ENCODE data around the gene C2orf74.
"Not testable (repeated sequence)": the region's sequence is repeated elsewhere in the genome, so short reads cannot be mapped to it uniquely, and the experiment has no call there.

The C2orf74 gene

DNA sequence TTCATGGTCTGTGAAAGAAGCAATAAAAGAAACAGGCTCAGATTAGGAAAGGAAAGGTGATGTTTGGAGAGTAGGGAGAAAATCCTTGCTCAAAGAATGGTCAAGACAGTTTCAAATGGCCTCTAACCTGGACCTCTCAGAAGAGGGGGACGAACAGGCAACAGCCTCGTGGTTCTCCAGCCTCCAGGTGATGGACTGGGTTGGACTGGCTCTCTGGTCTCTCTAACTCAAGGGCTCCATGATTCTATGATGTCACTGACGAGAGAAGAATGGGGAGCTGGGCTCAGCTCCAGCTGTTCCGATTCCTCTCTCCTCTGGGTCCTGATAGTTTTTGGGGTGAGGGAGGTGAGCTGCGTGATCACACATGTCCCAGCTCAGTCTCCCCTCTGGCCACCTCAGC, at the start of gene C2orf74:
Gene C2orf74 (plus strand): TSS at position 301 of the 400 bp plus-strand sequence. CDS start 327 bp downstream, outside the sequence.
- no peak within 1 kb of the TSS for H3K4me3 Mint-ChIP-seq
- H3K9me3 Mint-ChIP-seq: peaks cover 2% of the 10 kb centered on the region
- DNase-seq (ENCODE audit: low spot score in 2 of 2) (no peak), ATAC-seq (no peak)
- no peak within 1 kb of the TSS for H3K27ac Mint-ChIP-seq
- peaks cover 7% of the 10 kb centered on the region for H3K4me1 Mint-ChIP-seq
- H3K36me3 Mint-ChIP-seq: peaks cover 52% of the 10 kb centered on the region

DNA sequence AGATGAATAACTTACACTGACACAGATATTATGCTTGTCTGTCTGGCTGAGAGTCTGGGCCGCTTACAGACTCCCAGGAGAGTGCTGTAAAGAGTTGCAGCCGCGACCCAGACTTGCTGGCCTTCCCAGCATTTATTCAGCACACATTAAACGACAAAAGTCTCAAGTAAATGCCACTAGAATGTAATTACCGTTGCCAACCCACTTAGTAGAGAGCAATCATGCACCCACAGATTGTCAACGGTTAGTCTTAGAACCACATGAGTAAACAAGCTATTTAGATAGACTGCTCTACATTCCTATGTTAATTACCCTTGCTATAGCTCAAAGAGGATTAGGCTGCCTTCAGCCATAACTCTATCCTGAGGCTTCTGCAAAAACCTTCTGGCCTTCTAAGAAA, 47.8 kb upstream of the C2orf74 start:
- no peaks in the 10 kb centered on the region for H3K36me3 Mint-ChIP-seq

DNA sequence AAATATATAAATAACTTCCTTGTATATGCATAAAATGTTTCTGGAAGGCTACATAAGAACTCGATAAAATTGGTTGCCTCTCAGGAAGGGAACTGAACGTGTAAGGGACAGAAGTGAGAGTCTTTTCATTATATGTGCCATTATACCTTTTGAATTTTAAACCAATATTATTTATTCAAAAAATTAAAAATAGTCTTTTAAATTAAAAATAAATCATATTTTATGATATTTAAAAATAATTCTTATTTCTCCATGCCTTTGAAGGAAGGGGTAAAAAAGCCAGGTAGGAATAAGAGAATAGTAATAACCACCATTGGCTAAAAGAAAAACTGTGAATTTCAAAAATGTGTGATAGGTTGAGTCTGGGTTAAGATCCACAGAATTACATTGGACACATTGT, 45.7 kb upstream of the C2orf74 start:
- H3K27ac Mint-ChIP-seq: no peak overlapping the region
- ATAC-seq (no peak), DNase-seq (ENCODE audit: low spot score in 2 of 2) (no peak)
- H3K9me3 Mint-ChIP-seq: no peaks in the 10 kb centered on the region
- H3K36me3 Mint-ChIP-seq: no peaks in the 10 kb centered on the region
- no peak overlapping the region for H3K4me3 Mint-ChIP-seq
- no peaks in the 10 kb centered on the region for H3K4me1 Mint-ChIP-seq

More for the DNA sequence above, 47.8 kb upstream of the C2orf74 start:
- Mint-ChIP-seq H3K4me1 (no peaks in the 10 kb centered on the region), H3K9me3 (no peaks in the 10 kb centered on the region), H3K4me3 (no peak overlapping the region), H3K27ac (no peak overlapping the region)
- ATAC-seq (no peak), DNase-seq (ENCODE audit: low spot score in 2 of 2) (no peak)

DNA sequence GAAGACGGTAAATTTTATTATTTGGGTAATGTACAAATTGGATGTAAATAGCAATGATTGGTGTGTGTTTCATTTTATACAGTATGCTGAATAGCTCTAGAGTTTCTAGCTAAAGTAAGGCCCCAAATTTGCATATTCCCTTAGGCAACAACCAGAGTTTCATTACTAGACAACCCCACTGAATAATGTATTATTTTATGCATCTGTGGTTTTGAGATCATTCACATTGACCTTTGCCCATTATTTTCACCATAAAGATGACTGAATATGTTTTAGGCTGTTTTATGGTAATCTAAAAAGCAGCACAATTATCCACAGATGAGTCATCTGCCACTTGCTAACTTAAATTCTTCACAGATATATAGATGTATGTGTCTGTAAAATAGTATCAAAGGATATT, 44.5 kb upstream of the C2orf74 start:
- Mint-ChIP-seq H3K4me1 (no peaks in the 10 kb centered on the region), H3K9me3 (no peaks in the 10 kb centered on the region), H3K36me3 (no peaks in the 10 kb centered on the region), H3K27ac (no peak overlapping the region), H3K4me3 (no peak overlapping the region)
- DNase-seq (ENCODE audit: low spot score in 2 of 2): no peak
- ATAC-seq: peak; percentile 76

DNA sequence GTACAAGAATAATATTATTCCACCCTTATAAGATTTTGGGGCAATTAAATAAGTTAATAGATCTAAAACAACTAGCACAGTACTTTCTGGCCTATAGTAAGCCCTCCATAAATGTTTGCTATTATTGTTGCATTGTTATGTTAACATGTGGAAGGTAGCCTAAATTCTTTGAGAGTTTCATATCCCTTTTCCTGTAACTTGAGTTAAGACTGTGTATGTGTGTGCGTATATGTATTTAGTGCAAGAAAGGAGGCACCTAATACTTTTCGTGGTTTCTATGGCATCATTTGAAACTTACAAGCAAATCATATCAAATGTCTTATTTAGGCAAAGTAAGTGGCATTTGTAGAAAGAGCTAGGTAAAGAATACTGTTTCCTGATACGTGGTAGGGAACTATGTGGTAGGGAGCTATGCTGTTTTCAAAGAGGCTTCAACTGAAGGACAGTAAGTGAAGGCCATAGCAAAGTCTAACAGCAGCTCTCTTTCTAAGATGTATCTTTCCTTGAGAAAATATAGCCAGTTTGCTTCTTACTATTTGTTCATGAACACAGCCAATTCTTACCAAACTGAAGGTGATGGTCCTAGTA, 36.8 kb upstream of the C2orf74 start:
- Mint-ChIP-seq H3K27ac (no peak overlapping the region), H3K9me3 (no peaks in the 10 kb centered on the region), H3K4me1 (no peaks in the 10 kb centered on the region), H3K4me3 (no peak overlapping the region), H3K36me3 (no peaks in the 10 kb centered on the region)
- DNase-seq (ENCODE audit: low spot score in 2 of 2) (no peak), ATAC-seq (no peak)

DNA sequence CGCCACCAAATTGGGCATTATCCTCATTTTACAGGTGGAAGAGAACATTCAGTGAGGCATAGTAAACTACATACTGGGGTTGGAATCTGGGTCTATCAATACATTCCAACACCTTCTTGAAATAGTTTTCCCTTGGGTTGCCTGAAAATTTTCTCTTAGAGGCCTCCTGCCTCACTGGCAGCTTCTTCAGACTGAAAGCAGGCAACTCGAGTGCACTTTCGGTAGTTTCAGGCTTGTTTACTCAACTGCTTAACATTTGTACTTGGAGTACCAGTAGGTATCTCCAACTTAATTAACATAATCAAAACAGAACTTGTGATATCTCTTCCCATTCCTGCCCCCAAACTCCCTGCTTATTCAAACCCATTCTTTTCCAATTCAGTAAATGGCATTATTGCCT, 36.2 kb upstream of the C2orf74 start:
- Mint-ChIP-seq H3K9me3 (no peaks in the 10 kb centered on the region), H3K4me3 (no peak overlapping the region), H3K4me1 (no peaks in the 10 kb centered on the region), H3K27ac (no peak overlapping the region), H3K36me3 (no peaks in the 10 kb centered on the region)
- ATAC-seq: no peak
- no peak for DNase-seq (ENCODE audit: low spot score in 2 of 2)

DNA sequence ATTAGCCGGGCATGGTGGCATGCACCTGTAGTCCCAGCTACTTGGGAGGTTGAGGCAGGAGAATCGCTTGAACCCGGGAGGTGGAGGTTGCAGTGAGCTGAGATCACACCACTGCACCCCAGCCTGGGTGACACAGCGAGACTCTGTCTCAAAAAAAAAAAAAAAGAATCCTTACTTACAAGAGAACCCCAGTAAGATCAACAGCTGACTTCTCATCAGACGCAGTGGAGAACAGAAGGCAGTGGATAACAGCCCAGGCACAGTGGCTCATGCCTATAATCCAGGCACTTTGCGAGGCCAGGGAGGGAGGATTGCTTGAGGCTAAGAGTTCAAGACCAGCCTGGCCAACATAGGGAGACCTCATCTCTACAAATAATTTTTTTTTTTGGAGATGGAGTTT, 33.9 kb upstream of the C2orf74 start:
- not testable (repeated sequence) for H3K27ac Mint-ChIP-seq; DNase-seq (ENCODE audit: low spot score in 2 of 2); H3K36me3 Mint-ChIP-seq; H3K9me3 Mint-ChIP-seq; ATAC-seq; H3K4me1 Mint-ChIP-seq; H3K4me3 Mint-ChIP-seq

DNA sequence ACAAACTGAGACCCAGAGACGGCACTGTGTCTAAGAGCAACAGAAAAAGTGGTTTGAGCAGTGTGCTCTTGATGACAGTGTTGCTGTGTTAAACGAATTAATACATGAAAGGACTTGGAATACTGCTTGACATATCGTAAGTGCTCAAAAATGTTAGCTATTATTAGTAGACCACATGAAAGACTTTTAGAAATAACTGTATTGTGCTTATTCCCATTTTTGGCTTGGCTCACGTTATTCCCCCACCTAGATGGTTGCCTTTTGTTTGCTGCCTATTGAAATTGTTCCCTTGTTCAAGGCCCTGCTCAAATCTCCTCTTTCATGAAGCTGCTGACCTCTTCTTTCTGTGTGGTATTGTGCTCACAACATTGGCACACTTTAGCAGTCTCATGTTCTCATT, 27.8 kb upstream of the C2orf74 start:
- H3K27ac Mint-ChIP-seq: no peak overlapping the region
- no peaks in the 10 kb centered on the region for H3K9me3 Mint-ChIP-seq
- H3K4me3 Mint-ChIP-seq: no peak overlapping the region
- DNase-seq (ENCODE audit: low spot score in 2 of 2): no peak
- no peak for ATAC-seq
- H3K4me1 Mint-ChIP-seq: peaks cover 6% of the 10 kb centered on the region
- H3K36me3 Mint-ChIP-seq: no peaks in the 10 kb centered on the region

DNA sequence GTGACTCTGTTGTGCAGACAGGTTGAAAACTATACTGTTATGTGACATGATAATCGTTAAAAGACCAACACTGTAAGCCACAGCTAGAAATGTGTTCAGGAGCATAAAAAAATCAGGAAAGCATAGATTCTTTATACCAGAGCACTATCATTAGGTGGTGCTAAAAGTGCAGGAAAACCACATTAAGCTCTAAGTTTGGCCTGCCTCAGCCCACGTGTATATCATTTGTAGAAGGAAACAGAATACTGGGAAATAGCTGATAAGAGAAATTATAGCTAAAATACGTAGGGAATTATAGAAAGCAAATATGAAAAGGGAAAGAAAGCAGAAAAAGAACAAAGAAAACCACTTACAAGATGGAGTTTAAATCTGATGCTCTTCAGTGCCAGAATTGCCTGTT, 26.5 kb upstream of the C2orf74 start:
- H3K4me1 Mint-ChIP-seq: peaks cover 6% of the 10 kb centered on the region
- DNase-seq (ENCODE audit: low spot score in 2 of 2) (no peak), ATAC-seq (no peak)
- no peak overlapping the region for H3K4me3 Mint-ChIP-seq
- H3K36me3 Mint-ChIP-seq: no peaks in the 10 kb centered on the region
- no peaks in the 10 kb centered on the region for H3K9me3 Mint-ChIP-seq
- H3K27ac Mint-ChIP-seq: no peak overlapping the region

DNA sequence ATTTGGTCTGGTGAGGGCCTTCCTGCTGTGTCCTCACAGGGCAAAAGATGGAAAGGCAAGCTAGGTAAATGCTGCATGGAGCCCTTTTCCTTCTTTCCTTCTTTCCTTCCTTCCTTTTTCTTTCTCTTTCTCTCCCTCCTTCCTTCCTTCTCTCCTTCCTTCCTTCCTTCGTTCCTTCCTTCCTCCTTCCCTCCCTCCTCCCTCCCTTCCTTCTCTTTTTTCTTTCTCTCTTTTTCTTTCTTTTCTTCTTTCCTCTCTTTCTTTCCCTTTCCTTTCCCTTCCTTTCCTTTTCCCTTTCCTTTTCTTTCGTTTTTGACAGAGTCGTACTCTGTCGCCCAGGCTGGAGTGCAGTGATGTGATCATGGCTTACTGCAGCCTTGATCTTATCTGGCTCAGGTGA, 23.1 kb upstream of the C2orf74 start:
- DNase-seq (ENCODE audit: low spot score in 2 of 2): no peak
- H3K4me1 Mint-ChIP-seq: peaks cover 6% of the 10 kb centered on the region
- H3K27ac Mint-ChIP-seq: no peak overlapping the region
- H3K36me3 Mint-ChIP-seq: no peaks in the 10 kb centered on the region
- H3K9me3 Mint-ChIP-seq: no peaks in the 10 kb centered on the region
- H3K4me3 Mint-ChIP-seq: no peak overlapping the region
- ATAC-seq: no peak

DNA sequence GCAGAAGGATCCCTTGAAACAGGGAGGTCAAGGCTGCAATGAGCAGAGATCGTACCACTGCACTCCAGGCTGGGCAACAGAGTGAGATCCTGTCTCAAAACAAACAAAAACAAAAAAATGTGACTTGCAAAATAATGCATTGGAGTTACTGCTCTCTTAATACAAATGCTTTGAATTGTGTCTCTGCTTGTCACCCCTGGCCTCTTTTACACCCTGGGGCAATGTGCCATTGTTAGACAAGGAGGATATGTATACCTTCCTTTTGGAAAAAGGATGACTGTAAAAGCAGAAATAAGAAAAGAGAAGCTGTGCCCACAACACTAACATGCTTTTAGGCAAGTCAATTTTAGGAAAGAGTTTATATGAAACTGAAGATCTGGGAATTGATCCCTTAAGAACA, 20.8 kb upstream of the C2orf74 start:
- peaks cover 6% of the 10 kb centered on the region for H3K4me1 Mint-ChIP-seq
- ATAC-seq: no peak
- H3K4me3 Mint-ChIP-seq: no peak overlapping the region
- no peaks in the 10 kb centered on the region for H3K9me3 Mint-ChIP-seq
- peaks cover 8% of the 10 kb centered on the region for H3K36me3 Mint-ChIP-seq
- no peak for DNase-seq (ENCODE audit: low spot score in 2 of 2)
- H3K27ac Mint-ChIP-seq: no peak overlapping the region

DNA sequence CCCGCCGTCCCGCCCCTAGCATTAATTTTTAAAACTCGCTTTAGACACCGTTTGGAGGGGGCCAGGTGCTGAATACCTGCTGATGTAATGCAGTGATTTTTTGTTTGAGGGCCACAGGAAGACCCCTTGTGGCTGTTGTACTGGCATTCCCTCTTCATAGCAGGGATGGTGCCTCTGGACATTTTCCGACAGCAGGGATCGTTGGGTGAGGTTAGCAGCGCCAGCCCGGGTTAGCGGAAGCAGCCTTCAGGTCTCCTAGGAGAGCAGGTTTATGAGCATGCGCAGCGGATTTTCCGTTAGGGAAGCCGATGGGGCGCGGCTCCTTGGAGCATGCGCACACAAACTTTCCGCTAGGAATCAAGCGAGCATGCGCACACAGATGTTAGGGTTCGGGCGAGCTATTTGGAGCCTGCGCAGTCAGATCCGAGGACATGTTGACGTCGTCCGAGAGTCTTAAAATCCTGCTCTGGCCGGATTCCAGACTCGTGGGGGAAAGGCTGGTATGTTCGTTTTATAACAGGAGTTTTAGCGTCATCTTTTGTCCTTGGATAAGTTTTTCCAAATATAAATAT, 17.2 kb upstream of the C2orf74 start:
- Mint-ChIP-seq H3K36me3 (peaks cover 24% of the 10 kb centered on the region), H3K4me3 (peak overlapping the region; percentile 85), H3K4me1 (peaks cover 6% of the 10 kb centered on the region), H3K9me3 (no peaks in the 10 kb centered on the region), H3K27ac (peak overlapping the region; percentile 94)
- ATAC-seq (peak; percentile 96), DNase-seq (ENCODE audit: low spot score in 2 of 2) (peak; percentile 86 to 96)

DNA sequence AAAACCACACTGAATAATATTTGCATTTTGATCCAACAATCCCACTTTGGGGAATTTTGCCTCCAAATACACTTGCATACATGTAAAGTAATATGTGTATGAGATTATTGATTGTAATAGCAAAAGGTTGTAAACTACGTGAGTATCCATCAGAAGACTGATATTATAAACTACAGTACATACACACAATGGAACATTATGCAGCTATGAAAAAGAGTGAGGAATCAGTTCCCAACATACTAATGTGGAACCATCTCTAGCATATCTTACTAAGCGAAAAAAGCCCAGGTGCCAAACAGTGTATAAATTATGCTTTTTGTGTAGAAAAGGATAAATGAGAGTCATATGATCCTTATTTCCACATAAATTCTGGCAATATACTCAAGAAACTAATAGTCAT, 16.0 kb upstream of the C2orf74 start:
- no peak overlapping the region for H3K27ac Mint-ChIP-seq
- DNase-seq (ENCODE audit: low spot score in 2 of 2): no peak
- H3K36me3 Mint-ChIP-seq: peaks cover 33% of the 10 kb centered on the region
- ATAC-seq: no peak
- no peaks in the 10 kb centered on the region for H3K9me3 Mint-ChIP-seq
- H3K4me1 Mint-ChIP-seq: peaks cover 11% of the 10 kb centered on the region
- H3K4me3 Mint-ChIP-seq: peak overlapping the region; percentile 85

DNA sequence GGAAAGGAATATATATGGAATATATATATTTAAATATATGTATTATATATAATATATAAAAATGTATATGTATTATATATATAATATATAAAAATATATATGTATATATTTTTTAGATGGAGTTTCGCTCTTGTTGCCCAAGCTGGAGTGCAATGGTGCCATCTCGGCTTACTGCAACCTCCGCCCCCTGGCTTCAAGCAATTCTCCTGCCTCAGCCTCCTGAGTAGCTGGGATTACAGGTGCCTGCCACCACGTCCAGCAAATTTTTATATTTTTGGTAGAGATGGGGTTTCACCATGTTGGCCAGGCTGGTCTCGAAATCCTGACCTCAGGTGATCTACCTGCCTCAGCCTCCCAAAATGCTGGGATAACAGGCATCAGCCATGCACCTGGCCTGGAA, 13.9 kb upstream of the C2orf74 start:
- peaks cover 33% of the 10 kb centered on the region for H3K36me3 Mint-ChIP-seq
- DNase-seq (ENCODE audit: low spot score in 2 of 2); H3K4me3 Mint-ChIP-seq; ATAC-seq; H3K27ac Mint-ChIP-seq; H3K9me3 Mint-ChIP-seq: not testable (repeated sequence)
- H3K4me1 Mint-ChIP-seq: peaks cover 11% of the 10 kb centered on the region

DNA sequence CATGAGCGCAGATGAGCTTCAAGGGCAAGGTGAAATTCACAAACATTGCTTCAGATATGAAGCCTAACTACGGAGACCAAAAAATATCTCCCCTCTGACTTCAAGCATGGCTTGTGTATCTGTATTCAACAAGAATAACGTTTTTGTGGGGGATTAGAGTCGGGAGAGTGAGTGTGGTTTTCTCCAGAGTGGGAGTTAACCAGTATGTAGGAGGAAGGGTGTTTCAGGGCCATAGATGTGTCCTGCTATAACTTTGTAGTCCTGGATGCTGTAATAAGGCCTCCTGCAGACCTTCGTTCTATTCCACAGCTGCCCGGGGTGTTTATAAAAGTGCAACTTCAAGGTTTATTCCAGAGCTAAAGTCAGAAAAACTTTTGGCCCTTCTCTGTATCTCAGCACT, 12.9 kb upstream of the C2orf74 start:
- ATAC-seq (no peak), DNase-seq (ENCODE audit: low spot score in 2 of 2) (no peak)
- H3K4me1 Mint-ChIP-seq: peaks cover 11% of the 10 kb centered on the region
- peaks cover 33% of the 10 kb centered on the region for H3K36me3 Mint-ChIP-seq
- H3K4me3 Mint-ChIP-seq: no peak overlapping the region
- H3K27ac Mint-ChIP-seq: no peak overlapping the region
- H3K9me3 Mint-ChIP-seq: no peaks in the 10 kb centered on the region

DNA sequence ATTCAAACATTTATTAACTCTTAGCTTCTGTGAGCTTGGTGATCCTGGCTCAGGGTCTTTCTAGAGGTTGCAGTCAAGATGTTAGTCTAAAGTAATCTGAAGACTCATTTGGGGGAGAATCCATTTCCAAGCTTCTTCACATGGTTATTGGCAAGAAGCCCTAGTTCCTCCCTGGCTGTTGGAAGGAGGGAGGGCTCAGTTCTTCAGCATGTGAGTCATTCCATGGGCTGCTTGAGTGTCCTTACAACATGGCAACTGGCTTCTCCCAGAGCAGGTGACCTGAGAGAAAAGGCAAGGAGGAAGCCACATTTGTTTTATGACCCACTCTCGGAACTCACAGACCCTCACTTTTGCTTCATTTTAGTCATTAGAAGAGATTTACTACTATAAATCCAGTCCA, 10.6 kb upstream of the C2orf74 start:
- Mint-ChIP-seq H3K27ac (no peak overlapping the region), H3K4me1 (peaks cover 5% of the 10 kb centered on the region), H3K36me3 (peaks cover 25% of the 10 kb centered on the region), H3K9me3 (no peaks in the 10 kb centered on the region), H3K4me3 (no peak overlapping the region)
- DNase-seq (ENCODE audit: low spot score in 2 of 2) (no peak), ATAC-seq (no peak)
